Right atrium auricular region (tissue), 2 donors: ENCODE data around the gene GAS2L2. TPM values are rescaled to one million over a fixed set of nuclear protein-coding genes. Genes with fewer than 3 reads are reported as not detected.

Experiments used
- DNase-seq: peaks from one replicate; pipeline ENCODE4 v3.0.0-alpha.2; 2019; ENCODE audit warnings: low spot score
- H3K27ac ChIP-seq, 2 donors: fragments of 200-600 bp; sonication (generic); 1 replicate in 1 of 2; 2 replicates in 1 of 2; pipeline ENCODE4 v1.5.1; 2016 to 2019
- H3K27me3 ChIP-seq, 2 donors: fragments of 200-600 bp; sonication (generic); one replicate each; pipeline versions ENCODE4 v1.5.1 to v1.6.0; 2017 to 2019
- H3K36me3 ChIP-seq: fragments of 200-600 bp; sonication (generic); one replicate; pipeline ENCODE4 v1.5.1; 2016
- H3K4me1 ChIP-seq, 2 donors: fragments of 200-600 bp; sonication (generic); one replicate each; pipeline versions ENCODE4 v1.5.1 to v1.6.0; 2017 to 2019
- H3K4me3 ChIP-seq, 2 donors: fragments of 200-600 bp; sonication (generic); 1 replicate in 1 of 2; 2 replicates in 1 of 2; pipeline ENCODE4 v1.5.1; 2017 to 2019; ENCODE audit warnings: mild to moderate bottlenecking in 1 of 2, moderate library complexity in 1 of 2
- H3K9me3 ChIP-seq, 2 donors: fragments of 200-600 bp; sonication (generic); one replicate each; pipeline ENCODE4 v1.5.1; 2019
- CTCF ChIP-seq, 2 donors: fragments of 200-600 bp; sonication (generic); IDR thresholded peaks; one replicate each; pipeline ENCODE4 v1.5.1; 2019; ENCODE audit warnings: antibody characterized with exemption in 2 of 2
- total RNA-seq, 2 donors: library from RNA; depleted of rRNA; stranded (reverse); fragments of >200 nt; gene quantifications; one replicate each; pipeline ENCODE4 v1.1.0, GENCODE V29; 2016

Gene GAS2L2
- total RNA-seq, 2 donors from 2014 or later, result not detected

DNA sequence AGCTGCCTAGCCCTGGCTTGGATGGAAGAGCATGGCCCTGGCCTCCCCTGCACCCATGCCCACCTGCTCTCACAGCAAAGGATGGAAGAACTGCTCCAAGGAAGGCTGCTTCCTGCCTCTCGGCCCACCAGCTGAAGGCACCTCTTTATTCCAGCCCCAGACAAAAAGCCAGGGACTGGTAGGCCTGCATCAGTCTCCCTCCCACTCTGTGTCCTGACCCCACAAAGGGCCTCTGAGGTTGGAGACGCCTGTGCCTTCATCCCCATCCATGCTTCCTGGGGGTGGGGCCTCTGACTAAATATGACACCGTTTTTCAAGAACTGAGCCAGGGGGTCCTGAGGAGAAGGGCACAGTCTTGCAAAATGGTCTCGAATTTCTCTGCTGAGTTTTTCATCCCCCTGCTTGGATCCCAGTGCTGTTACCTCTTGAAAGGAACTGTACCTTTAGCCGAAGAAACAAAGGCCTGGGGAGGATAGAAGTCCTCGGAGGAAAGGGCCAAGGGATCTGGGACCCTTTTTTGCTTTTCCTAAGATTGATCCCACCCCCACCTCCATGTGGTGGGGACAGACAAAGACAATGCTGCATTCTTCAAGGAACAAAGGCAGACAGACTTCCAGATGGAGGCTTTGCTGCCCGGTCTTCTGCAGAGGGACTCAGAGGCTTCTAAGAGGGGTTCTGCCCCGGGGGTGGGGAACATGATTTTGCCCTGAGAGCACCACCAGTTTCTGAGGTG is 12.9 kb upstream of the GAS2L2 start:
- Histone ChIP-seq H3K27me3 (no peaks in the 10 kb centered on the region), H3K27ac (no peak overlapping the region), H3K36me3 (no peaks in the 10 kb centered on the region), H3K4me1 (peaks cover 0 to 15% of the 10 kb centered on the region in 2 donors), H3K4me3 (no peak overlapping the region), H3K9me3 (no peaks in the 10 kb centered on the region)
- no peak for TF ChIP-seq CTCF (IDR thresholded peaks at IDR 0.05)
- DNase-seq, result no peak

GRCh38 chr17:35765086-35765710 is 12.2 kb upstream of the GAS2L2 start:
- DNase-seq, result no peak
- Histone ChIP-seq H3K4me1 (peaks cover 0 to 15% of the 10 kb centered on the region in 2 donors), H3K27me3 (no peaks in the 10 kb centered on the region), H3K9me3 (no peaks in the 10 kb centered on the region), H3K36me3 (no peaks in the 10 kb centered on the region), H3K27ac (no peak overlapping the region), H3K4me3 (no peak overlapping the region)
- no peak for TF ChIP-seq CTCF (IDR thresholded peaks at IDR 0.05)

- no peaks in the 10 kb centered on the region for H3K27me3 ChIP-seq
- TF ChIP-seq CTCF (IDR thresholded peaks at IDR 0.05), result peak; percentile 93 to 95
- no peaks in the 10 kb centered on the region for H3K9me3 ChIP-seq
- no peaks in the 10 kb centered on the region for H3K36me3 ChIP-seq
- H3K27ac ChIP-seq, result peak overlapping the region in 1 of 2 donors; percentile 46
- H3K4me1 ChIP-seq, result peaks cover 0 to 15% of the 10 kb centered on the region in 2 donors
- peak overlapping the region; percentile 38 to 62 for H3K4me3 ChIP-seq
- peak; percentile 81 for DNase-seq
Measured at GRCh38 chr17:35764123-35764991, 11.3 kb upstream of the GAS2L2 start.

GRCh38 chr17:35763767-35764122 is 10.7 kb upstream of the GAS2L2 start:
- H3K27me3 ChIP-seq, result no peaks in the 10 kb centered on the region
- no peaks in the 10 kb centered on the region for H3K9me3 ChIP-seq
- H3K36me3 ChIP-seq, result no peaks in the 10 kb centered on the region
- no peak overlapping the region for H3K27ac ChIP-seq
- H3K4me1 ChIP-seq, result peaks cover 0 to 15% of the 10 kb centered on the region in 2 donors
- peak overlapping the region; percentile 38 to 62 for H3K4me3 ChIP-seq
- no peak for TF ChIP-seq CTCF (IDR thresholded peaks at IDR 0.05)
- no peak for DNase-seq

- DNase-seq, result no peak
- Histone ChIP-seq H3K27me3 (no peaks in the 10 kb centered on the region), H3K4me1 (peaks cover 0 to 15% of the 10 kb centered on the region in 2 donors), H3K27ac (no peak overlapping the region), H3K9me3 (no peaks in the 10 kb centered on the region), H3K36me3 (no peaks in the 10 kb centered on the region), H3K4me3 (no peak overlapping the region)
- no peak for TF ChIP-seq CTCF (IDR thresholded peaks at IDR 0.05)
Measured at GRCh38 chr17:35761601-35762000, 8.6 kb upstream of the GAS2L2 start.
